ENCODE measurements around the gene GPR68. TPM values are rescaled to one million over a fixed set of nuclear protein-coding genes. Genes with fewer than 3 reads are reported as not detected.

The GPR68 gene
- total RNA-seq, 1 donor from 2014 or later, result 0.58 TPM

DNA sequence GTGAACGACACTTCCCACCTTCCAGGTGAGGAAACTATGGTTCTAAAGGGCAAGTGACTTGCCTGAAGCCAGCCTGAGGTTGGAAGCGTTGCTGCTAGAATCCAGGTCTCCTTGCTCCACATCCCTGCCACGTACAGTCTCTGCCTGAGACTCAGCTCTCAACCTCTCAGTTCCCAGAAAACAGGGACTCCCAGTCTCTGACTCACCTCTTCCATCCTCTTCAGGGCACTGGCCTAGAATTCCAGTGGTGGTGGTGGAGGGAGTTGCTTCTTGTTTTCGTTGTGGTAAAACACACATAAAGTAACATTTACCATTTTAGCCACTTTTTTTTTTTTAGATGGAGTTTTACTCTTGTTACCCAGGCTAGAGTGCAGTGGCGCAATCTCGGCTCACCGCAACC is 7.3 kb downstream of the GPR68 start:
- TF ChIP-seq, protein P1, sequence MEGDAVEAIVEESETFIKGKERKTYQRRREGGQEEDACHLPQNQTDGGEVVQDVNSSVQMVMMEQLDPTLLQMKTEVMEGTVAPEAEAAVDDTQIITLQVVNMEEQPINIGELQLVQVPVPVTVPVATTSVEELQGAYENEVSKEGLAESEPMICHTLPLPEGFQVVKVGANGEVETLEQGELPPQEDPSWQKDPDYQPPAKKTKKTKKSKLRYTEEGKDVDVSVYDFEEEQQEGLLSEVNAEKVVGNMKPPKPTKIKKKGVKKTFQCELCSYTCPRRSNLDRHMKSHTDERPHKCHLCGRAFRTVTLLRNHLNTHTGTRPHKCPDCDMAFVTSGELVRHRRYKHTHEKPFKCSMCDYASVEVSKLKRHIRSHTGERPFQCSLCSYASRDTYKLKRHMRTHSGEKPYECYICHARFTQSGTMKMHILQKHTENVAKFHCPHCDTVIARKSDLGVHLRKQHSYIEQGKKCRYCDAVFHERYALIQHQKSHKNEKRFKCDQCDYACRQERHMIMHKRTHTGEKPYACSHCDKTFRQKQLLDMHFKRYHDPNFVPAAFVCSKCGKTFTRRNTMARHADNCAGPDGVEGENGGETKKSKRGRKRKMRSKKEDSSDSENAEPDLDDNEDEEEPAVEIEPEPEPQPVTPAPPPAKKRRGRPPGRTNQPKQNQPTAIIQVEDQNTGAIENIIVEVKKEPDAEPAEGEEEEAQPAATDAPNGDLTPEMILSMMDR (conservative IDR thresholded peaks at IDR 0.05), result no peak
- no peak for DNase-seq (ENCODE audit: extremely low spot score, unreplicated experiment)
- no peaks in the 10 kb centered on the region for H3K4me1 Mint-ChIP-seq (ENCODE audit: unreplicated experiment)
- peaks cover 4% of the 10 kb centered on the region for H3K36me3 Mint-ChIP-seq
- no peak overlapping the region for H3K27ac Mint-ChIP-seq
- H3K27me3 Mint-ChIP-seq, result peaks cover 6% of the 10 kb centered on the region
- H3K9me3 Mint-ChIP-seq, result no peaks in the 10 kb centered on the region
- H3K4me3 Mint-ChIP-seq, result no peak overlapping the region

DNA sequence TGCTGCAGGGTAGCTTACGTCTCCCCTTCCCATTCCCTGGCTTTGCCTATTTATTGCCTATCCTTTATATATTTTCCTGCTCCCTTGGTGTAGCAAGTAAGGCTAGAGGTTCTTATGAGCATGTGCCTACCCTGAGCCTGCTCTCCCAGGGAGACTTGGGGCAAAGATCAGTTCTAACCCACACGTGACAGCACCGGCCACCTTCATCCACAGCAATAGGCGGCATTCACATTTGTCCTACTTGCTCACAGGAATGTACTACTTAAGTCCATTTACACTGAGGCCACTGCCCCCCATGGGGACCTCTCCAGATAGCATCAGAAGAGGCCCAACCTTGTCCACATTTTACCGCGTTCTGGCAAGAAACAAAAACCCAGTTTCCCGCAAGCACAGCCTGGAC is 8.7 kb downstream of the GPR68 start:
- H3K27ac Mint-ChIP-seq, result no peak overlapping the region
- no peak for DNase-seq (ENCODE audit: extremely low spot score, unreplicated experiment)
- H3K4me1 Mint-ChIP-seq (ENCODE audit: unreplicated experiment), result no peaks in the 10 kb centered on the region
- no peaks in the 10 kb centered on the region for H3K27me3 Mint-ChIP-seq
- H3K9me3 Mint-ChIP-seq, result no peaks in the 10 kb centered on the region
- peaks cover under 1% of the 10 kb centered on the region for H3K36me3 Mint-ChIP-seq
- TF ChIP-seq, protein P1 (conservative IDR thresholded peaks at IDR 0.05), result no peak
- H3K4me3 Mint-ChIP-seq, result no peak overlapping the region

DNA sequence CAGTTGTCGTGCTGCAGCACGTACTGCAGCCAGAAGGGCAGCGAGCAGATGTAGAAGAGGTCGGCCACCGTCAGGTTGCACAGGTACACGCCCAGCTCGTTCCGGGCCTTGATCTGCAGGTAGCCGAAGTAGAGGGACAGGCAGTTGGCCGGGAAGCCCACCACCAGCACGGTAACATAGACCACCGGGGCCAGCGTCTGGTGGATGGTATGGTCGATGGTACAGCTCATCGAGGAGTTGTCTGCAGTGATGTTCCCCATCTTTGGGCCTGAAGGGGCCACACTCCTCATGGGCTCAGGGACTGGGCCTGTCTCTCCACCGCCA is 9.8 kb downstream of the GPR68 start:
- Mint-ChIP-seq H3K27me3 (no peaks in the 10 kb centered on the region), H3K4me3 (no peak overlapping the region), H3K9me3 (no peaks in the 10 kb centered on the region), H3K27ac (no peak overlapping the region), H3K36me3 (peaks cover 7% of the 10 kb centered on the region), H3K4me1 (ENCODE audit: unreplicated experiment) (no peaks in the 10 kb centered on the region)
- TF ChIP-seq, protein P1 (conservative IDR thresholded peaks at IDR 0.05), result no peak
- no peak for DNase-seq (ENCODE audit: extremely low spot score, unreplicated experiment)

DNA sequence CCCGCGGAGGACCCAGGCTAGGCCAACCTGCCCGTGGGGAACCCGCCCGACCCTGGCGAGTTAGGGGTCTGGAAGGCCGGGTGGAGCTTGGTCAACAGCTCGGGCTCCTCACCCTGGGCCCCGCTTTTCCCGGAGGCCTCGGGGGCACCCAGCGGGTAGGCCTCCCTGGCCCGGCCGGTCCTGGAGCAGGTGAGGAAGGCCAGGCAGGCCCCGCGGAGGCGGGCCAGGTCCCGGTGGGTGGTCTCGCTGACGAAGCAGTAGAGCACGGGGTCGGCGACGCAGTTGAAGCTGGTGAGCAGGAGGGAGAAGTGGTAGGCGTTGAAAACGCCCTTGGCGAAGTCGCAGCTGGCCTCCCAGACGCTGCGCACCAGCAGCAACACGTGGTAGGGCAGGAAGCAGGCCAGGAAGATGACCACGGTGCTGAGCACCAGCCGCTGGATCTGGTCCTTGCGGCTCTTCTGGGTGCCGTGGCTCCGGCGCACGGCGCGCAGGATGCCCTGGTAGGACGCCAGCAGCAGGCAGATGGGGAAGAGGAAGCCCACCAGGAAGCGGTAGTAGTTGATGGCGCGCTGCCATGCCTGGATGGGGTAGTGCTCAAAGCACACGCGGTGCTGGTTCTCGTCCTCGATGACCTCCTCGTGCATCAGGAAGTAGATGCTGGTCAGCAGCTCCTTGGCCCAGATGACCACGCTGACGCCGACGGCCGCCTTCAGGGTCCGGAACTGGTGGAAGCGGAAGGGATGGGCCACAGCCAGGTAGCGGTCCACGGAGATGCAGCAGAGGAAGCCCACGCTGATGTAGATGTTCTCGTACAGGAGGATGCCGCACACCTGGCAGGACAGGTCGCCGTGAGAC is 10.3 kb downstream of the GPR68 start:
- Mint-ChIP-seq H3K27ac (no peak overlapping the region), H3K36me3 (peaks cover 10% of the 10 kb centered on the region), H3K27me3 (no peaks in the 10 kb centered on the region), H3K4me3 (no peak overlapping the region), H3K9me3 (no peaks in the 10 kb centered on the region), H3K4me1 (ENCODE audit: unreplicated experiment) (no peaks in the 10 kb centered on the region)
- no peak for DNase-seq (ENCODE audit: extremely low spot score, unreplicated experiment)
- TF ChIP-seq, protein P1 (conservative IDR thresholded peaks at IDR 0.05), result no peak

DNA sequence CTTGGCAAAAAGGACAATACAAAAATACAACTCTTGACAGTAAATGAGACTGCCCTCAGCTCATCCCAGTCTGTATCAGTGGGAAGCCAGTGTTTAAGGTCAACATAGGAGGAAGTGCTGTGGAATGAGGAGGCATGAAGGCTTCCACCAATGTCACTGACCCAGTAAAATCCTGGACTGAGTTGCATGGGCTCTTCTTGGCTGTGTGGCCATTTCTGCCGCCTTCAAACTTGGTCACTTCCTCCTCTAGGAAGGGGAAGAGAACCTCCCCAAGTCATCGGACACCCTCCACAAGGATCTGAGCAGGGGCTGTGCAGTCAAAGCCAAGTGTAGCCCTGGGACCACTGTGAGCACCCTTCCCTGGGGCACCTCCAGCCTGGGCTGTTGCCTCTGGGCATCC is 11.9 kb downstream of the GPR68 start:
- Mint-ChIP-seq H3K9me3 (no peaks in the 10 kb centered on the region), H3K4me1 (ENCODE audit: unreplicated experiment) (no peaks in the 10 kb centered on the region), H3K27me3 (no peaks in the 10 kb centered on the region), H3K4me3 (no peak overlapping the region), H3K27ac (no peak overlapping the region), H3K36me3 (peaks cover 11% of the 10 kb centered on the region)
- no peak for DNase-seq (ENCODE audit: extremely low spot score, unreplicated experiment)
- TF ChIP-seq, protein P1 (conservative IDR thresholded peaks at IDR 0.05), result no peak

Data from type B pancreatic cell (in vitro differentiated cells).